Anterior cingulate cortex (tissue), 58 donors: ENCODE results near the gene SEPTIN8.

Source experiments
- DNase-seq, 58 donors: peaks; one replicate each; lab custom pipeline; 2025; lab: John Stamatoyannopoulos, UW

SEPTIN8 gene

GRCh38 chr5:132768485-132768868 lies 8.6 kb downstream of the SEPTIN8 start:
- DNase-seq, result no peak

- DNase-seq, result peak in 41 of 58 donors; percentile 26 to 83 (median 50)
Measured at GRCh38 chr5:132767150-132767549, 9.9 kb downstream of the SEPTIN8 start.

- no peak for DNase-seq
Measured at GRCh38 chr5:132766806-132767055, 10.3 kb downstream of the SEPTIN8 start.

- DNase-seq, result no peak
Measured at GRCh38 chr5:132766020-132766805, 10.8 kb downstream of the SEPTIN8 start.

GRCh38 chr5:132765311-132766019 lies 11.6 kb downstream of the SEPTIN8 start:
- no peak for DNase-seq

- no peak for DNase-seq
Measured at GRCh38 chr5:132764671-132765238, 12.3 kb downstream of the SEPTIN8 start.

- no peak for DNase-seq
Measured at GRCh38 chr5:132764051-132764450, 13.0 kb downstream of the SEPTIN8 start.

- no peak for DNase-seq
Measured at GRCh38 chr5:132763181-132764036, 13.6 kb downstream of the SEPTIN8 start.

GRCh38 chr5:132762246-132763000 lies 14.6 kb downstream of the SEPTIN8 start:
- no peak for DNase-seq

- DNase-seq, result no peak
Measured at GRCh38 chr5:132761321-132762240, 15.5 kb downstream of the SEPTIN8 start.

GRCh38 chr5:132760601-132761317 lies 16.3 kb downstream of the SEPTIN8 start:
- DNase-seq, result no peak

- no peak for DNase-seq
Measured at GRCh38 chr5:132760049-132760420, 17.0 kb downstream of the SEPTIN8 start.

GRCh38 chr5:132759114-132760048 lies 17.7 kb downstream of the SEPTIN8 start:
- no peak for DNase-seq

- no peak for DNase-seq
Measured at GRCh38 chr5:132758451-132758850, 18.6 kb downstream of the SEPTIN8 start.

- no peak for DNase-seq
Measured at GRCh38 chr5:132756542-132756941, 20.5 kb downstream of the SEPTIN8 start.

- peak in 6 of 58 donors; percentile 18 to 42 (median 29) for DNase-seq
Measured at GRCh38 chr5:132754947-132755346, 22.1 kb downstream of the SEPTIN8 start.

- no peak for DNase-seq
Measured at GRCh38 chr5:132754111-132754510, 22.9 kb downstream of the SEPTIN8 start.
